ENCODE measurements around the gene COL5A1. TPM values are rescaled to one million over a fixed set of nuclear protein-coding genes. Genes with fewer than 3 reads are reported as not detected.

Gene COL5A1
- total RNA-seq, 1 experiment from 2014 or later: 9.5 TPM

- no peak for TF ChIP-seq CTCF (conservative IDR thresholded peaks at IDR 0.05)
- no peaks in the 10 kb centered on the region for H3K9me3 Mint-ChIP-seq
- H4K5ac ChIP-seq (ENCODE audit: insufficient read length, low read depth, low read length): no peak overlapping the region
- H3K9me3 ChIP-seq (ENCODE audit: control insufficient read depth, low read depth, low read length): no peaks in the 10 kb centered on the region
- H3K56ac ChIP-seq (ENCODE audit: insufficient read length, low read depth, low read length): no peak overlapping the region
- H2BK5ac ChIP-seq (ENCODE audit: insufficient read length, low read length): no peak overlapping the region
- no peak overlapping the region for H3K9ac ChIP-seq (ENCODE audit: extremely low read depth, insufficient read length, low read length)
- no peaks in the 10 kb centered on the region for H3K27me3 Mint-ChIP-seq (ENCODE audit: low read depth)
- H4K91ac ChIP-seq (ENCODE audit: insufficient read length, low read depth, low read length): no peak overlapping the region
- no peaks in the 10 kb centered on the region for H3K27me3 ChIP-seq (ENCODE audit: insufficient read depth, low read length)
- no peak overlapping the region for H3K4ac ChIP-seq (ENCODE audit: low read depth, low read length)
- no peak overlapping the region for H3T11ph ChIP-seq (ENCODE audit: low read length)
- no peak overlapping the region for H3K4me2 ChIP-seq (ENCODE audit: insufficient read depth, insufficient read length, low read length)
- H2AK5ac ChIP-seq (ENCODE audit: insufficient read length, low read length): no peak overlapping the region
- no peaks in the 10 kb centered on the region; a peak in 1 of 7 replicates for H3K36me3 Mint-ChIP-seq (ENCODE audit: insufficient read depth in 1 of 3, low read depth in 3 of 3)
- no peak overlapping the region for H3K27ac ChIP-seq (ENCODE audit: insufficient read length, low read depth, low read length)
- H3K27ac Mint-ChIP-seq: no peak overlapping the region; a peak in 1 of 7 replicates
- peaks cover 14 to 17% of the 10 kb centered on the region in 2 experiments for H3K4me1 Mint-ChIP-seq
- no peak overlapping the region for H3K18ac ChIP-seq (ENCODE audit: insufficient read length, low read depth, low read length)
- H3K79me2 ChIP-seq (ENCODE audit: insufficient read depth, low read length): no peaks in the 10 kb centered on the region
- H3K79me1 ChIP-seq (ENCODE audit: insufficient read depth, low read depth, low read length, poor library complexity, severe bottlenecking): no peaks in the 10 kb centered on the region
- H2BK120ac ChIP-seq (ENCODE audit: low read depth, low read length, poor library complexity, severe bottlenecking): no peak overlapping the region
- H3K4me1 ChIP-seq (ENCODE audit: insufficient read depth, low read length): no peaks in the 10 kb centered on the region; the same call in 1 of the 2 replicates
- H2BK15ac ChIP-seq (ENCODE audit: low read depth, low read length): no peak overlapping the region
- no peak overlapping the region for H3K14ac ChIP-seq (ENCODE audit: insufficient read depth, low read length)
- H3K23me2 ChIP-seq (ENCODE audit: insufficient read length, low read depth, low read length, poor library complexity, severe bottlenecking): no peaks in the 10 kb centered on the region
- no peak overlapping the region for H2BK12ac ChIP-seq (ENCODE audit: insufficient read length, low read depth, low read length)
- no peak overlapping the region for H3K23ac ChIP-seq (ENCODE audit: insufficient read length, low read depth, low read length)
- no peak overlapping the region for H2AFZ ChIP-seq (ENCODE audit: low read length)
- H2BK20ac ChIP-seq (ENCODE audit: low read depth, low read length, poor library complexity, severe bottlenecking): no peak overlapping the region
- no CpG with 5 or more reads among the region's 23 CpGs for WGBS (ENCODE audit: extremely low coverage, insufficient read length, low lambda C conversion rate)
- DNase-seq: no peak
- no peaks in the 10 kb centered on the region for H4K20me1 ChIP-seq (ENCODE audit: control insufficient read depth, insufficient read depth, insufficient read length)
- H4K8ac ChIP-seq (replicated peaks; ENCODE audit: insufficient read length, low read depth, low read length): no peak overlapping the region
- no peak overlapping the region for H3K4me3 Mint-ChIP-seq
Measured at GRCh38 chr9:134793288-134794188, 151.9 kb downstream of the COL5A1 start.
